GM19372 (cell line): ENCODE measurements around the gene SLC16A1.
"Not testable (repeated sequence)": the region's sequence is repeated elsewhere in the genome, so short reads cannot be mapped to it uniquely, and the experiment has no call there.

Source experiments
- ATAC-seq: cut with Tn5 transposase; IDR thresholded peaks from one replicate; pipeline ENCODE4 v1.9.1; 2021; ENCODE audit warnings: mild to moderate bottlenecking, low read depth, moderate library complexity; ENCODE audit not compliant: unreplicated experiment

SLC16A1 gene

GRCh38 chr1:112888630-112889029 lies 67.4 kb downstream of the SLC16A1 start:
- ATAC-seq: no peak

- no peak for ATAC-seq
Measured at GRCh38 chr1:112887599-112888283, 68.3 kb downstream of the SLC16A1 start.

GRCh38 chr1:112884996-112885395 lies 71.0 kb downstream of the SLC16A1 start:
- ATAC-seq: not testable (repeated sequence)

- no peak for ATAC-seq
Measured at GRCh38 chr1:112882271-112882744, 73.7 kb downstream of the SLC16A1 start.

GRCh38 chr1:112881742-112882127 lies 74.3 kb downstream of the SLC16A1 start:
- no peak for ATAC-seq

- ATAC-seq: no peak
Measured at GRCh38 chr1:112879834-112880233, 76.2 kb downstream of the SLC16A1 start.

- ATAC-seq: no peak
Measured at GRCh38 chr1:112878321-112878720, 77.7 kb downstream of the SLC16A1 start.

GRCh38 chr1:112877750-112878149 lies 78.2 kb downstream of the SLC16A1 start:
- no peak for ATAC-seq

GRCh38 chr1:112876315-112876714 lies 79.7 kb downstream of the SLC16A1 start:
- ATAC-seq: no peak

GRCh38 chr1:112872551-112872962 lies 83.4 kb downstream of the SLC16A1 start:
- no peak for ATAC-seq

- no peak for ATAC-seq
Measured at GRCh38 chr1:112870887-112871646, 84.9 kb downstream of the SLC16A1 start.

GRCh38 chr1:112869895-112870294 lies 86.1 kb downstream of the SLC16A1 start:
- ATAC-seq: no peak

GRCh38 chr1:112868191-112868590 lies 87.8 kb downstream of the SLC16A1 start:
- ATAC-seq: no peak

GRCh38 chr1:112866981-112867380 lies 89.0 kb downstream of the SLC16A1 start:
- no peak for ATAC-seq

- ATAC-seq: no peak
Measured at GRCh38 chr1:112866151-112866550, 89.8 kb downstream of the SLC16A1 start.

- no peak for ATAC-seq
Measured at GRCh38 chr1:112862753-112863426, 93.1 kb downstream of the SLC16A1 start.
